HCT116 (cell line): Measurements from ENCODE around the gene FLACC1. TPM values are rescaled to one million over a fixed set of nuclear protein-coding genes. Genes with fewer than 3 reads are reported as not detected.

Experiments used
- ATAC-seq: fragments of 200-7000 bp; cut with Tn5 transposase; 2 replicates; pipeline ENCODE4 v1.9.1; 2020; ENCODE audit warnings: mild to moderate bottlenecking, moderate library complexity
- BruUV-seq: library from RNA; stranded (reverse); fragments of 400-500 nt; replicated peaks from 2 replicates; lab custom pipeline; 2021; lab: Mats Ljungman, UMichigan
- CTCF ChIA-PET: fragments of 300-600 bp; sonication (Branson Sonifier 250); formaldehyde crosslinking; loops from one replicate; lab custom pipeline; 2021; ENCODE audit warnings: antibody characterized with exemption; lab: Charles Lee
- POLR2A ChIA-PET: fragments of 300-600, 350-600 bp; sonication (Branson Sonifier 250); formaldehyde crosslinking; loops from one replicate; lab custom pipeline; 2021; ENCODE audit warnings: antibody characterized with exemption; lab: Charles Lee
- RAD21 ChIA-PET, 2 experiments: fragments of 300-600 bp; sonication (Branson Sonifier 250); formaldehyde crosslinking; loops; one replicate each; lab custom pipeline; 2023; ENCODE audit warnings: low total read pairs in 2 of 2; ENCODE audit not compliant: uncharacterized antibody in 2 of 2, unreplicated experiment in 2 of 2, low non-redundant PET in 1 of 2; lab: Charles Lee
- DNase-seq: peaks from one replicate; pipeline ENCODE4 v3.0.0-alpha.2; 2010; ENCODE audit warnings: low read depth, low spot score
- H2AFZ ChIP-seq: fragments of 200-600 bp; shearing (Covaris generic), sonication (generic); 2 replicates; pipeline ENCODE4 v1.6.1; 2017; ENCODE audit warnings: low read depth, mixed run types, mixed read lengths, antibody characterized with exemption, low read length; ENCODE audit not compliant: poor library complexity, severe bottlenecking
- H3K27ac ChIP-seq: 2 replicates; pipeline ENCODE4 v1.5.1; 2012; ENCODE audit warnings: low read depth, low read length
- H3K27me3 ChIP-seq: fragments of 200-600 bp; sonication (generic); 2 replicates; pipeline ENCODE4 v1.6.1; 2016; ENCODE audit warnings: mixed run types, low read length, mixed read lengths; ENCODE audit not compliant: insufficient read depth
- H3K36me3 ChIP-seq, 2 experiments: fragments of 200-500 bp in 1 of 2; fragments of 200-600 bp in 1 of 2; sonication (Bioruptor generic) in 1 of 2; sonication (generic) in 1 of 2; 2 replicates each; pipeline versions ENCODE4 v1.5.1 to v1.6.1; 2014 to 2016; ENCODE audit warnings: low read length in 2 of 2, inconsistent platforms in 1 of 2, mixed read lengths in 1 of 2, mixed run types in 1 of 2; ENCODE audit not compliant: insufficient read depth in 2 of 2, control insufficient read depth in 1 of 2
- H3K4me1 ChIP-seq, 2 experiments: fragments of 200-600 bp in 1 of 2; sonication (generic) in 1 of 2; 2 replicates each; pipeline versions ENCODE4 v1.5.1 to v1.6.1; 2012 to 2017; ENCODE audit warnings: low read length in 2 of 2, inconsistent platforms in 1 of 2, mild to moderate bottlenecking in 1 of 2, mixed read lengths in 1 of 2, mixed run types in 1 of 2, moderate library complexity in 1 of 2; ENCODE audit not compliant: insufficient read depth in 2 of 2, control insufficient read depth in 1 of 2
- H3K4me2 ChIP-seq: fragments of 200-600 bp; sonication (generic); 2 replicates; pipeline ENCODE4 v1.6.1; 2017; ENCODE audit warnings: mixed run types, low read length, mixed read lengths
- H3K4me3 ChIP-seq, 2 experiments: fragments of 200-600 bp in 1 of 2; sonication (generic) in 1 of 2; replicated peaks in 1 of 2; 2 replicates each; pipeline ENCODE4 v1.5.1; 2011 to 2016; ENCODE audit warnings: low read length in 2 of 2, control low read depth in 1 of 2, low read depth in 1 of 2, mild to moderate bottlenecking in 1 of 2, mixed read lengths in 1 of 2, mixed run types in 1 of 2
- H3K79me2 ChIP-seq: fragments of 200-600 bp; sonication (generic); 2 replicates; pipeline ENCODE4 v1.6.1; 2017; ENCODE audit warnings: mild to moderate bottlenecking, mixed run types, low read length, moderate library complexity, mixed read lengths; ENCODE audit not compliant: insufficient read depth
- H3K9ac ChIP-seq: fragments of 200-600 bp; sonication (generic); 2 replicates; pipeline ENCODE4 v1.6.1; 2016; ENCODE audit warnings: low read length, mixed read lengths
- H3K9me2 ChIP-seq: fragments of 200-600 bp; sonication (generic), shearing (Covaris generic); 2 replicates; pipeline ENCODE4 v1.6.1; 2017; ENCODE audit warnings: mixed run types, mild to moderate bottlenecking, moderate library complexity; ENCODE audit not compliant: insufficient read depth
- H3K9me3 ChIP-seq, 2 experiments: fragments of 200-500 bp in 1 of 2; fragments of 200-600 bp in 1 of 2; sonication (Bioruptor generic) in 1 of 2; sonication (generic) in 1 of 2; 2 replicates each; pipeline ENCODE4 v1.6.1; 2014 to 2017; ENCODE audit warnings: low read length in 2 of 2, mixed read lengths in 2 of 2, inconsistent platforms in 1 of 2, low read depth in 1 of 2, mild to moderate bottlenecking in 1 of 2, mixed run types in 1 of 2, moderate library complexity in 1 of 2; ENCODE audit not compliant: control insufficient read depth in 1 of 2, insufficient read depth in 1 of 2
- H4K20me1 ChIP-seq: fragments of 200-600 bp; sonication (generic), shearing (Covaris generic); 2 replicates; pipeline ENCODE4 v1.6.1; 2017; ENCODE audit warnings: mixed run types, mild to moderate bottlenecking, moderate library complexity; ENCODE audit not compliant: insufficient read depth
- ATF3 ChIP-seq: IDR thresholded peaks from 2 replicates; pipeline ENCODE4 v1.6.1; 2012
- CEBPB ChIP-seq: IDR thresholded peaks from 2 replicates; pipeline ENCODE4 v1.6.1; 2012; ENCODE audit warnings: low read depth
- EGR1 ChIP-seq: IDR thresholded peaks from 2 replicates; pipeline ENCODE4 v1.6.1; 2012; ENCODE audit warnings: low read depth
- JUND ChIP-seq: IDR thresholded peaks from 2 replicates; pipeline ENCODE4 v1.6.1; 2012
- MAX ChIP-seq: IDR thresholded peaks from 2 replicates; pipeline ENCODE4 v1.6.1; 2012
- POLR2A ChIP-seq: IDR thresholded peaks from 2 replicates; pipeline ENCODE4 v1.7.0; 2011; ENCODE audit warnings: borderline replicate concordance; ENCODE audit not compliant: insufficient read depth, insufficient read length; ENCODE audit errors: extremely low read depth
- POLR2AphosphoS5 ChIP-seq: IDR thresholded peaks from 2 replicates; pipeline ENCODE4 v1.6.1; 2011; ENCODE audit warnings: mild to moderate bottlenecking, low read depth, low read length, moderate library complexity
- SIN3A ChIP-seq: IDR thresholded peaks from 2 replicates; pipeline ENCODE4 v1.6.1; 2012; ENCODE audit warnings: low read depth
- SP1 ChIP-seq: IDR thresholded peaks from 2 replicates; pipeline ENCODE4 v1.6.1; 2012; ENCODE audit warnings: low read depth
- SRF ChIP-seq: IDR thresholded peaks from 2 replicates; pipeline ENCODE4 v1.6.1; 2012; ENCODE audit warnings: low read depth
- ZBTB33 ChIP-seq: IDR thresholded peaks from 2 replicates; pipeline ENCODE4 v1.6.1; 2011; ENCODE audit warnings: mild to moderate bottlenecking, low read length, moderate library complexity; ENCODE audit not compliant: insufficient replicate concordance; ENCODE audit errors: extremely low read depth
- intact Hi-C: fragments of 100-400 bp; cut with micrococcal nuclease; formaldehyde crosslinking; loops from 2 replicates; pipeline ENCODE4 v1.10.0; 2022
- total RNA-seq: library from RNA; stranded (reverse); gene quantifications from one replicate; pipeline ENCODE4 v1.2.1, GENCODE V29; 2021; ENCODE audit not compliant: unreplicated experiment

Gene FLACC1
- total RNA-seq, 1 experiment from 2014 or later: 0.74 TPM

- DNase-seq (no peak), ATAC-seq (no peak)
- Histone ChIP-seq H4K20me1 (no peaks in the 10 kb centered on the region; the same call in 1 of the 2 replicates), H3K27ac (no peak overlapping the region), H3K4me2 (no peak overlapping the region), H3K9me3 (no peaks in the 10 kb centered on the region; a peak in 1 of 4 replicates), H2AFZ (no peak overlapping the region), H3K9me2 (no peaks in the 10 kb centered on the region), H3K79me2 (no peaks in the 10 kb centered on the region), H3K9ac (no peak overlapping the region), H3K4me1 (no peaks in the 10 kb centered on the region), H3K27me3 (no peaks in the 10 kb centered on the region), H3K36me3 (peaks cover 8 to 28% of the 10 kb centered on the region in 2 experiments; a peak in 3 of 4 replicates), H3K4me3 (no peak overlapping the region)
- BruUV-seq: no TSS peak
- RAD21 ChIA-PET: no interaction called here
- intact Hi-C loops: no loop called here
- POLR2A ChIA-PET: no interaction called here
- TF ChIP-seq POLR2A (no peak), SIN3A (no peak), POLR2AphosphoS5 (no peak), MAX (no peak), ZBTB33 (no peak), SP1 (no peak), JUND (no peak), ATF3 (no peak), EGR1 (no peak), SRF (no peak), CEBPB (no peak)
- CTCF ChIA-PET: no interaction called here
These were observed 71.6 kb downstream of the FLACC1 start for GRCh38 chr2:201285499-201285898.
